NT2/D1 (cell line): Measurements from ENCODE around the gene CGB1.
"Not testable (repeated sequence)": the region's sequence is repeated elsewhere in the genome, so short reads cannot be mapped to it uniquely, and the experiment has no call there.

ENCODE experiments used
- YY1 ChIP-seq: IDR thresholded peaks from 2 replicates; pipeline ENCODE4 v1.6.1; 2011; ENCODE audit not compliant: insufficient read length, insufficient read depth
- ZNF274 ChIP-seq: IDR thresholded peaks from 2 replicates; pipeline ENCODE4 v1.6.1; 2011; ENCODE audit warnings: mild to moderate bottlenecking, low read depth, low read length

- not testable (repeated sequence) for TF ChIP-seq ZNF274, YY1
Measured at GRCh38 chr19:49030323-49030722, 6.4 kb downstream of the CGB1 start.
